ENCODE data around the gene IGFN1. TPM values are rescaled to one million over a fixed set of nuclear protein-coding genes. Genes with fewer than 3 reads are reported as not detected.

The IGFN1 gene
- total and polyA plus RNA-seq, 2 of the 4 experiments (the other 2 are of a cell fraction): 0.05 TPM; not detected in 1

DNA sequence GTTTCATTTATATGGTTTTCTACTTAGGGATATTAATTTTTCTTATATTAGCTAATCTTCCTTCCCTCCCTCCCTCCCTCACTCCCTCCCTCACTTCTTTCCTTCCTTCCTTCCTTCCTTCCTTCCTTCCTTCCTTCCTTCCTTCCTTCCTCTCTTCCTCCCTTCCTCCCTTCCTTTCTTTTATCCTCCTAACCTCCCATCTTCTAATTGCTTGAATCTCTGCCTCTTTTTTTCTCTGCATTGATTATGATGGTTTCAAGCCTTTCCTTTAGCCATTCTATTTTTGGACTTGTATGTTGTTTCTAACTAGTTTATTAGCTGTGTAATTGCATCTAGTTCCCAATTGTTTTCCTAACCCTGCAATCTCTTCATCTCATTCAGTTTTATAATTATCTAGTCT is 75.7 kb downstream of the IGFN1 start:
- POLR2A ChIA-PET (ENCODE audit: unreplicated experiment): no interaction called here
- Histone ChIP-seq H2BK15ac (ENCODE audit: low read depth, low read length) (no peak overlapping the region), H3K14ac (replicated peaks; ENCODE audit: low read depth, low read length) (no peak overlapping the region), H3K36me3 (ENCODE audit: control insufficient read depth, insufficient read depth, low read length) (no peaks in the 10 kb centered on the region), H2BK5ac (ENCODE audit: low read depth, low read length, poor library complexity, severe bottlenecking) (no peak overlapping the region), H3K27ac (ENCODE audit: insufficient read depth, low read length) (no peak overlapping the region), H2BK20ac (ENCODE audit: low read depth, low read length) (no peak overlapping the region), H4K8ac (ENCODE audit: low read depth in 2 of 2, low read length in 2 of 2) (no peak overlapping the region), H3K9me3 (ENCODE audit: control insufficient read depth, insufficient read depth, low read length) (no peaks in the 10 kb centered on the region), H3K9me1 (ENCODE audit: insufficient read depth, low read length) (peaks cover 16% of the 10 kb centered on the region), H2BK120ac (ENCODE audit: low read depth, low read length) (no peak overlapping the region), H3K4me1 (ENCODE audit: control insufficient read depth, insufficient read depth, low read length) (peaks cover 12% of the 10 kb centered on the region), H2AK5ac (ENCODE audit: low read depth, low read length) (no peak overlapping the region), H3K4me3 (ENCODE audit: insufficient read depth, low read depth, low read length) (no peak overlapping the region), H3K23ac (ENCODE audit: low read depth, low read length) (no peak overlapping the region), H2AK9ac (replicated peaks; ENCODE audit: low read depth, low read length, poor library complexity) (no peak overlapping the region), H4K20me1 (ENCODE audit: insufficient read depth, low read length) (no peaks in the 10 kb centered on the region), H3K56ac (ENCODE audit: extremely low read depth, insufficient read depth, low read length) (no peak overlapping the region), H3K27me3 (ENCODE audit: control insufficient read depth, insufficient read depth, low read length) (no peaks in the 10 kb centered on the region; the same call in 1 of the 2 replicates), H3K18ac (ENCODE audit: low read depth, low read length) (no peak overlapping the region), H3K9ac (ENCODE audit: low read depth, low read length) (no peak overlapping the region), H4K5ac (ENCODE audit: low read depth, low read length) (no peak overlapping the region), H2AFZ (replicated peaks; ENCODE audit: low read length, poor library complexity) (no peak overlapping the region), H4K91ac (ENCODE audit: insufficient read depth, low read depth, low read length) (no peak overlapping the region), H3K4ac (ENCODE audit: low read depth, low read length) (no peak overlapping the region), H3K4me2 (ENCODE audit: low read depth, low read length) (no peak overlapping the region; the same call in 1 of the 2 replicates), H3K79me1 (ENCODE audit: low read depth in 1 of 2, low read length in 2 of 2) (no peaks in the 10 kb centered on the region)
- TF ChIP-seq FOS (IDR thresholded peaks at IDR 0.05; ENCODE audit: low read depth, low read length): no peak
- dilution Hi-C loops (cut with HindIII; ENCODE audit: low sequenced_read_pairs, unreplicated experiment) (no loop called here), in situ Hi-C loops (cut with MboI; ENCODE audit: low sequenced_read_pairs) (no loop called here), intact Hi-C loops (cut with micrococcal nuclease) (loop anchor here (10.0 kb wide), 1 partner anchor 1169 kb away; no protein-coding TSS in a partner anchor)
- no TSS peak for BruUV-seq (replicated peaks)
- ATAC-seq (ENCODE audit: low read depth): no peak
- CTCF ChIA-PET: interaction anchor here (0.8 to 0.9 kb wide), 2 partner anchors 82 to 96 kb away, joined by 3 read pairs; no protein-coding TSS in a partner anchor
- DNase-seq: no peak
